GM21576 (cell line): ENCODE results near the gene TCEA2.

Experiments
- ATAC-seq: cut with Tn5 transposase; IDR thresholded peaks from one replicate; pipeline ENCODE4 v1.9.1; 2021; ENCODE audit warnings: mild to moderate bottlenecking, moderate library complexity; ENCODE audit not compliant: unreplicated experiment

TCEA2 gene

DNA sequence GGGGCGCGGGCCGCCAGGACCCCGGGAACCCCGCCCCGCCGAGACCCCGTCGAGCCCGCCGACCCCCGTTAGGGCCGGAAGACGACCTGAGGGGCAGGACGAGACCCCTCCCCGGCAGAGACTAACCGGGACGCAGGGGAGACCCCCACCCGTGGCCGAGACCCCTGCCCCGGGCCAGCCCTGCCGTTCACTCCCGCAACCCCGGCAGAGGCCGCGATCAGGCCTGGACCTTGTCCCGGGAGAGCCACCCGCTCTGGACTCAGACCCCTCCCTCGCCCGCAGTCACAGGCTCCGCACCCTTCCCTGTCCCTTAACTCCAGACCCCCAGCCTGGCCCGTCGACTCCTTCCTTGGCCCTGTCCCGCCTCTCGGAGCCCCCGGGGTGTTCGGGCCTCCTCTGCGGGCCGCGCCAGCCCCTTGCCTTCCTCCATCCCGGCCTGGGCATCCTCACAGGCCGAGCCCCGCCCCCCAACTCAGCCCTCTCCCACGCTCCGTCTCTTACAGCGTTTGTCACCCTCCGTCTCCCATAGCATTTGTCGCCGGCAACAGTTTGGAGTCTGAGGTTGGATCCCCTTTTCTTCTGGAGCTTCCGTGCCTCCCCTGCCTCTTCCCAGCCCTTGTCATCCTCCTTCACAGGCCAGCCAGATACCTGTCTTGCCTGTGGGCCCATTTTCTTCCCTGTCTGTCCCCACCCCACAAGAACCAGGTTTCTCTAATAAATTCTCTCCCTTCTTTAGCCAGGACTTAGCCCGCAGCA is 569 bp downstream of the TCEA2 start:
- no peak for ATAC-seq

DNA sequence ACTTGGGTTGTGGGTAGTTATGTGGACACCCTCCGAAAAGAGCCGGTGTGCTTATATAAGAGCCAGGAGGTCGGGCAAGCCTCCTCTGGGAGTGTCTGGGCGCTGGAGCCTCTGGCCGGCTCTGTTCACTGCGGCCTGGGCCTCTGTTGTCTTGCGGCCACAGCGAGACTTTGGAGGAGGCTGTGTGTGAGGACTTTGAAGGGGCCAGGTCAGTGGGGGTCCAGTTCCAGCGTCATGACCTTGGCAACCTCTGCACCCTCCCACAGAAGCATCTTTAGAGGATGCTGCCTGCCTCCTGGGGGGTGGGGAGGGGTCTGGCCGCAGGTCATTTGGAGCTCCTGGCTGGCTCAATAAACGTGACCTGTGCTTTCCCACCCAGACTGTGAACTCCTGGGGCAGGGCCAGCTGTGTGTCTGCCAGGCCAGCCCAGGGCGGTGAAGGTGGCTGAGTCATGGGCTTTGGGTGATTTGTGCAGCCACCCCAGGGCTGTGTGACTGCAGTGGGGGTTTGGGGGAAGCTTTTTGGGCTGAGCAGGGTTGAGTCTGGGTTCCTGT is 1.2 kb downstream of the TCEA2 start:
- no peak for ATAC-seq

DNA sequence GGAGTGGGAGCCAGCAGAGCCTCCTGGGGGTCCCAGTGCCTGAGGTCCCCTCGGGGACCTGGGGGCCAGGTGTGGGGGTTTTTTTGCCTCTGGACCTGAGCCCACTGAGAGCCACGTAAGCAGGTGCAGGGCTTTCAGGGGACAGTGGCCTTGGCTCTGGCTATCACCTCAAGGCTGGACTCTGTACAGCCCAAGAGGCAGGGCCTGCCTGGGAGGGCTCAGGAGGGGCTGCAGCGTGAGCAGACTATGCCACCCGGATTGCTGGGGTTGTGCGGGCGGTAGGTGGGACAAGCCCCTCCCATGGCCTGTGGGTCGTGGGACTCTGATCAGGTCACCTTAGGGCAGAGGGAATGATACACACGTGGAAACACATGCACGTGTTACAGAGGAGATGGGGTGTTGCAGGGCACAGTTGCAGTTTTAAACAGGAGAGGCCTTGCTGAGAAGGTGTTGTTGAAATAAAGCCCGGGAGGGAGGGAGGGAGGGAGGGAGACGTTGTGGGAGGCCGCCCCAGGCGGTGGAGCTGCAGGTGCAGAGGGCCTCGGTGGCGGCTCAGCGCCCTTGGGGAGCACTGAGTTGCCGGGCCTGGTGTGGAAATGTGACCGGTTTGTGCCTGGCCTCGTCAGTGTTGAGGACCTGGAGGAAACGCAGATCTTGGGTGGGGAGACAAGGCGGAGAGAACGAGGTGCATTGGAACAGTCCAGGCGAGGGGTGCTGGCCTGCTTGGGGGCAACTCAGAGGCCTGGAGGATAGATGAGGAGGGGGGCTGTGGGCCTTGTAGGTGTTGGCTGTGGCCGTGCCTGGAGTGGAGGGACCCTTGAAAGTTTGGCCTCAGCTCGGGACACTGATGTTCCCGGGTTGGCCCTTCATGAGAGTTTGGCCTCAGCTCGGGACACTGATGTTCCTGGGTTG is 2.3 kb downstream of the TCEA2 start:
- ATAC-seq, result no peak

DNA sequence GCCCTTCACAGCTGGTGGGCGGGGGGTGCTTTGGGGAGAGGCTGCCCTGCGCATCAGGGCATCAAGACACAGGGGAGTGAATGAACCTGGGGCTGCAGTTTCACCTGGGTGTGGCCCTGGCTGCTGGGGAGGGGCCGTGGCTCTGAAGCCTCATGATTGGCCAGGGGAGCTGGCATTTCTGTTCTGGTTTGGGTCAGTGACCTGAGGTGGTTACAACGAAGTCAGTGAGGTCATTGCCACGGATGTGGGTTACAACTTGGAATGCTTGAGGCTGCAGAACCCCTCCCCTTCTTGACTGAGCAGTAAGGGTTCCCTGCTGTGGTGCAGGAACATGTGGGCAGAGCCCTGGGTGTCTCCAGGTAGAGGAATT is 3.0 kb downstream of the TCEA2 start:
- peak; percentile 54 for ATAC-seq

DNA sequence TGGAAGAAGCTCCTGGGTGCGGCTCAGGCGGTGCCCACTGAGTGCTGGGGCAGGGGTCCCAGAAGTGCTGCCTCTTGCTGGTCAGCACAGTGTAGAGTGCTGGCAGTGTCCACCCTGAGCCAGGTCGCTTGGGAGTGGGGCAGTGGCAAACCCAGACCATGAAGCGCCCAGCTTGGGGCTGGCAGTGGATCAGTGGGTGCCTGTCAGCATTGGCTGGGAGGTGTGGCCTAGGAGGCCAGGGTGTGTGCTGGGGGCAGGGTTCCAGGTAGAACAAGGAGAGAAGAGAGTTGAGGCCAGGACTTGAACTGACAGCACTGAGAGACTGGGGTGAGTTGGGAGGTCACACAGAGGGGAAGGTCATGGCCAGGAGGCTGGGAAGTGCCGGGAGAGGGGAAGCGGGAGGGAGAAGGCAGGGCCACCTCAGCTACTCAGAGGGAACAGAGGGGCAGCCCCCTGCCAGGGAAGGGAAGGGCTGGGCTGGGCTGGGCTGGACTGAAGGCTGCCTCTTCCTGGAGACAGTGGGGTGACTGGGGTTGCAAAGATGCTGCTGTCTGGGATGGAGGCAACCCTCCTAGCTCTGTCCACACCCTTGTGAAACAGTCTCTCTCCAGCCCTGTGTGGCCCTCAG is 4.1 kb downstream of the TCEA2 start:
- no peak for ATAC-seq

DNA sequence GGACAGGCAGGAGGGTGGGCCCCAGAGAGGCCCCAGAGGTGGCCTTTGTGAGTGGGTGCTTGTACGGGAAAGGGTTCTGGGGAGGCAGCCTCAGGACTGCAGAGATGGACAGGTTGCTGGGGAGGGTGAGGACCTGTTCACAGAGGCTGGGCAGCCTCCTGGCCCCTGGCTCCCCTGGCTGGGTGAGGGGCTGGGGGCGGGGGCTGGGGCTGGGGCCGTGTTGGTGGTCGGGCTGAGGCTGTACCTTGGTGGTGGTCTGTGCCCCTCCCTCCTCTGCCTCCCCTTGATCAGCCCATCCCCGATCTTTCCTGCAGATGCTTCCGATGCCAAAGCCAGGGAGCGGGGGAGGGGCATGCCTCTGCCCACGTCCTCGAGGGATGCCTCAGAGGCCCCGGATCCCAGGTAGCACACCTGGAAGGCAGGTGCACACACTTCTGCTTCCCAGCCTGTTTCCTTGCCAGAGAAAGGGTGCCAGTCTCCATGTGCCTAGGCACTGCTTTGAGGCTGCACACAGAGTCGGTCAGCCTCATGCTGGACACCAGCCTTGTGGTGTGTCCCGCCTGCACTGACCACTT is 4.8 kb downstream of the TCEA2 start:
- ATAC-seq, result no peak

DNA sequence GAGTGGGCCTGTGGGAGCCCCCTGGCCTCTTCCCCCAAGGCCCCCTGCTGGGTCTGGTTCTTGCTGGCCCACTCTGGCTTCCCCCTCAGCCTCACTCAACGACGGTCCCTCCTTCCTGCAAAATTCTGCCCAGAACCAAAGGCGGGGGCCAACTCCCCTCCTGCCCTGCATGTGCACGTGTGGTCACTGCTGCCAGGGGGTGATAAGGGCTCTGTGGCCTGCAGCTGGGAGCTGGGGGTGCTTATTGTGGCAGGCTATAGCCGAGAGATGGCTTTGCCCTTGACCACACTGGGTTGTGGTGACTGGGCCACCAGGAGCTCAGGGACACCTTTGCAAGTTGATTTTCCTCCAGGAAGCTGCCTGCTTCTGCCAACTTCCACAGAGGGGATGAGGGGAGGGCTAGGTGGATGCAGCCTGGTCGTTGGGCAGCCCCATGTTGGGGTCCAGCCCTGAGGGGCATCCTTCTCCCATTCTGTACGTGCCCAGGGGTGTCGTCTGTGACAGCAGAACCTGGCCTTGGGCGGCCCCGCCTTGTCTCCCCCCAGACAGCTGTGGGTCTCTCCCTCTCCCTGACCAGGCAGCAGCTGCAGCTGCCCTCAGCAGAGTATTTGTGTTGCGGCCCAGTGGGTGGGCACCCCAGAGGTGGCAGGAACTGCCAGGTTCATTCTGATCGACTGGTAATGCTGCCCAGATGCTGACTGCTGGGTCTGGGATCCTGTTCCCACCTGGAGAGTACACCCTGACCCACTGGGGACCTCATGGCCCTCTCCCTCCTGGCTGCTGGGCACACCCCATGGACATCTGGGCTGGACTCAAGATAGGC is 5.6 kb downstream of the TCEA2 start:
- no peak for ATAC-seq

DNA sequence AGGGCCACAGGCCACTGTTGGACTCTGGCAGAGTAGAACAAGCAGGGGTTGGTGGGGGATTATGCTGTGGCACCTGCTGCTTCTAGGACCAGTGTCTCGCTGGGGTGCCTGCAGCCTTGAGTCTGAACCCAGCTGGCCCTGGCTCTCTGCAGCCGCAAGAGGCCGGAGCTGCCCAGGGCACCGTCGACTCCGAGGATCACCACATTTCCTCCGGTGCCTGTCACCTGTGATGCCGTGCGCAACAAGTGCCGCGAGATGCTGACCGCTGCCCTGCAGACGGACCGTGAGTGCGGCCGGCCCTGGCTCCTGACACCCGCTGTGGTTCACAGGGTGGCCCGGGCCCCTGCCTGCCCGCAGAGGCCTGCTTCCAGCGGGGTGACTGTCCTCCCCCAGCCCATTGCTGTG is 6.2 kb downstream of the TCEA2 start:
- ATAC-seq, result no peak

DNA sequence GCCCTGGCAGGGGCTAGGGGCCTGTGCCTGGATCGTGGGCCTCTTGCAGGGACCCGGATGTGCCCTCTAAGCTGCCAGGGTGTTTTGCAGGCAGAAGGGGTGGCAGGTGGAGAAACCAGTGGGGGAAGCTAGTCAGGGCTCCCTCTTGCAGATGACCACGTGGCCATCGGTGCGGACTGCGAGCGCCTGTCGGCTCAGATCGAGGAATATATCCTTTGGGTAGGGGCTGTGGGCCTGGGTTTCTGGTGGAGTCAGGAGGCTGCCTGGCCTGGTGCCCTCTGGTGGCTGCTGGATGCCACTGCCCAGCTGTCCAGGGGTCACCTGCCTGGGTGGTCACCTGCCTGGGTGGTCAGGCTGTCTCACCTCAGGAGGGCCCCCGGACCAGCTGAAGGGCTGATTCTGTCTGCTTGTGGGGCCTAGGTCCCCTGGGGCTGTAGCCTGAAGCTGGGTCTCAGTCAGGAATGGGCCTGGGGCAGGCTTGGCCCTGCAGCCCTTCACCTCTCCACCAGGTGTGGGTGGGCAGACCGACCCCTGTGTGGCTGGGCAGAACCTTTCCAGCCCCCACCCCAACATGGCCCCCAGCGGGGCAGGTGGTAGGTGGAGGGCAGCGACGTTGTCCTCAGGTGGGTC is 6.7 kb downstream of the TCEA2 start:
- no peak for ATAC-seq

DNA sequence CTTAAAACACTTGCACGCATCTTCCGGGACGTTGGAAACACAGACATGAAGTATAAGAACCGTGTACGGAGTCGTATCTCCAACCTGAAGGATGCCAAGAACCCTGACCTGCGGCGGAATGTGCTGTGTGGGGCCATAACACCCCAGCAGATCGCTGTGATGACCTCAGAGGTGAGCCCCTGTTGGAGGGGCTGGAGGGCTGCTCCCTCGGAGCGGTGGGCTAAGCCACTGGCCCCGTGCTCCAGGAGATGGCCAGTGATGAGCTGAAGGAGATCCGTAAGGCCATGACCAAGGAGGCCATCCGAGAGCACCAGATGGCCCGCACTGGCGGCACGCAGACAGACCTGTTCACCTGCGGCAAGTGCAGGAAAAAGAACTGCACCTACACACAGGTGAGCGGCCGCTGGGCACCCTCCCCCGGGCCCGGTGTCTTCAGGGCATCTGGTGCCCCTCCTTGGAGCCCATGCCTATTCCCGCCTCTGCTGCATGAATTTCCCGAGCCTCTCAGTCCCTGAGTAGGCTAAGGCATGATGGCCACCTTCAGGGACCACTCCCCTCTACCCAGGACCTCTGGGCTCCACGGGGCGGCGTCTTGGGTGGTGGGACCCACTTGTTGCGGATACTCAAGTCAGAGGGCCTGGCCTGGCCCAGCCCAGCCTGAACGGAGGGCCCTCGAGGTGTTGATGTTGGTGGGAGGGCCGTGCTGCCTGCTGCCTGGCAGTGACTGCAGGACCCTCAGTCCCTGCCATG is 7.4 kb downstream of the TCEA2 start:
- no peak for ATAC-seq

DNA sequence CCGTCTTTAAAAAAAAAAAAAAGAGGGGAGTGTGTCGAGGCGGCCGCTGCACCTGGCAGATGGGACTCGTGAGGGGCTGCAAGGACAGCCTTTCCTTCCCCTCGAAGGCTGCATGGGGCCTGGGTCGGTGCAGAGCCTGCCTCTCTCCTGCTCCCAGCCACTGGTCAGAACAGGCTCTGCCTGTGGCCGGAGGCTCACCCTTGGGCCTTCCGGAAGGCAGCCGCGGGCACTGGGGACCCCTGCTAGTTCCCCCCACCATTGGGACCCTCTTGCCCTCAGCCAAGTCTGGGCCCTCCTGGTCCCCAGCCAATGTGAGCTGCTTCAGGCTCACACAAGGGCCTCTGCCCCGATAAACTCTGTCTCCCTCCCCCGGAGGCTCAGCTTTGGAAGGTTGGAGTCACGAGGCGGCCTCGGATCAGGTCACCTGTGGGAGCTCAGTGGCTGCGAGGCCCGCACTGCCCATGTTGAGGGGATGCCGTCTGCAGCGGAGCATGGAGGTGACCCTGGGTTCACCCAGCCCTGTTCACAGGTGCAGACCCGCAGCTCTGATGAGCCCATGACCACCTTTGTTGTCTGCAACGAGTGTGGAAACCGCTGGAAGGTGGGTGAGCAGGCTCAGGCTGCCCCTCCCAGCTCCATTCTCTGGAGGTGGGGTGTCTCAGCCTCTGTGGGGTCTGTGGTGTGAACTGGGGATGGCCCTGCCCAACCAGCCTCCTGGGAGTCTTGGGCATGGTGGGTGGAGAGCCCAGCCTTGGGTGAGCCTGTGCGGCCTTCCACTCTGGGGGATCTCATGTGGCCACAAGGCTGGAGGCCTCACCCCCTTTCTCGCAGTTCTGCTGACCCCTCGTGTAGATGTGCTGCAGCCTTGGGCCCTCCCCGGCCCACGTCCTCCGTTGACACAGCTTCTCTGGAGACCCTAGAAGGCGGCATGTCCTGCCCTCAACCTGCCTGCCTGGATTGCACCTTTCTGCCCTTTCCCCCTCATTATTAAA is 8.6 kb downstream of the TCEA2 start:
- no peak for ATAC-seq

DNA sequence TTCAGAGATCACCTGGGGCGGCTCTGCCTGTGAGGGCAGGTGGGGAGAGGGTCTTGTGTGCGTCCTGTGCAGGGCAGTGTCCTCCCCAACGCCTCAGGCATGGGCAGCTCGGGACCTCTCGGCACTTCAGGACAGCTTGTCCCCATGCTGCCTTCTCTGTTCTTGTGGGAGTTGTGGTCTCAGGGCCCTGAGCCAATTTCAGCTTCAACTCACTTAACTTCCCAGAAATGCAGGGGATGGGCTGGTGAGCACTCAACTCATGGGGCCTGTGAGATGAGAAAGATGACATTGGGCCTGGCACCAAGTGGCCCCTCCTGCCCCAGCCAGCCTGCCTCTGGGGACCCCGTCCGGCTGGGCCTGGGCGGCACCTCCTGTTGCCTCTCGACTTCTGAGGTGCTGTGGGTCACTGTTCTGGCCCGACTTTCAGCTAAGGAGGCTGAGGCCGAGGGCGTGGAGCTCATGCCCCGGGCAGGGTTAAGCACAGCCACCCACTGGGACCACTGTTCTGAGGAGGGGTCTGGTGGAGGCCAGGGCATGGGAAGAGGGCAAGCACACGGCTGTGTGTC is 9.6 kb downstream of the TCEA2 start:
- ATAC-seq, result no peak

DNA sequence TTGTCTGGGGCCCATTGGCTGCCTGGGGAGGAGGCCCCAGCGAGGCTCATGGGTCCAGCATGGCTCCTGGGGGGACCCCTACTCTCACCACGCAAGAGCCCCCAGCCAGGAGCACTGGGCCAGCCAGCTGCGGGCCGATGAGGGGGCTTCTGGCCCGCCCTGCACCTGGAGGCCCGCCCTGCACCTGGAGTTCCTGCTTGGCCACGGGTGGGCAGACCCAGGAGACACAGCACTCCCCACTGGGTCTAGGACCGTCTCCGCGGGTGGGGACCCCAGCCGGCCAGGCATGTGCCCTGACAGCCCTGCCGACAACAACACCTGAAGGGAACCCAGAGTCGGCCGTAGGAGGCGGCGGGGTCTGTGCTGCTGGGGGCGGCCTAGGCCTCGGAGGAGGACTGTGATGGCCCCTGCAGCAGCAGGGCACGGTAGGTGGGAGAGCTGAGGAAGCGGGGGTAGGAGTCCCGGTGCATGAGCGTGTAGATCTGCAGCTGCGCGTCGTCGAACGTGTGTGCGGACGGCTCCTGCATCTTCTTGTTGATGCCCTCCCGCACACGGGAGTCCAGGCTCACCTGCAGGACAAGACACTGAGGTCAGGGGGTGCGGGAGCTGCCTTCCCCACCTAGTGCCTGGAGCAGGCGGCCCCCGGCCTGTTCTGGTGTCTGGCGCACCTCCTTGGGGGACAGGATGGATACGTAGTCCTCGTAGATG is 10.6 kb downstream of the TCEA2 start:
- ATAC-seq, result no peak

DNA sequence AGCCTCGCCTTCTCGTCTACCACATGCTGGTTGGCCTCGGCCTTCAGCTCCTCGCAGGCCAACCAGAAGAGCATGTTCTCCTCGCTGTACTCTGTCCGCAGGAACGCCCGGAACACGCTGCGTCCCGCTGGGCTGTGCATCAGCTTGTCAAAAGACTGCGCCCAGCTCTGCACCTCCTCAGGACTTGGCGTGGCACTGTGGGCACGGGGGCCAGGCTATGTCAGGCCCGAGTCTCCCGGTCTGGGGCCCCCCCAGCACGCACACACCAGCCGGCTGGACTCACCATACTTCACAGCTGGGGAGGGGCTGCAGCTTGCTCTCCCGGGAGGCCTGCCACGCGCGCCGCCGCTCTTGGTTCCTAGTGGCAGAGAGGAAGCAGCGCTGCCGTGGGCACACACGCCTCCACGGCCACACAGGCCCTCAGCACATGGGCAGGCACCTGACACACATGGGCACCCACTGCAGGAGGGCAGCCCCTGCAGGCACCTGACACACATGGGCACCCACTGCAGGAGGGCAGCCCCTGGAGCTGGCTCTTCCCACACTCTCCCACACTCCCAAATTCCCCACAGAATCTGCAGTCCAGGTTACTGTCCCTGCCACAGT is 11.3 kb downstream of the TCEA2 start:
- no peak for ATAC-seq

DNA sequence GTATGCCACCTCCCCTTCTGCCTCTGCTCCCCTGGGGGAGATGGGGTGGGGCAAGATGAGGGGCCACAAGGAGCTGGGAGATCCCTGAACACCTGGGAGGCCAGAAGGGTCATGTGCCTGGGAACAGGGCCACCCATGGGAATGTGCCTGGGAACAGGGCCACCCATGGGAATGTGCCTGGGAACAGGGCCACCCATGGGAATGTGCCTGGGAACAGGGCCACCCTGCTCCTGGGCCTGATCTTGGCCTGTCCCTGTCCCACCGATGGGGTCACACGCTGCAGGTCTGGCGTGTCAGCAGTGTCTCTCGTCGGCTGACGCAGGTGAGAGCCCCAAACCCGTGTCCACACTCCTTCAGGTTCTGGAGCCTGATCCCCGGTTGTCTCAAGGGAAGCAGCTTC is 12.0 kb downstream of the TCEA2 start:
- ATAC-seq, result no peak

DNA sequence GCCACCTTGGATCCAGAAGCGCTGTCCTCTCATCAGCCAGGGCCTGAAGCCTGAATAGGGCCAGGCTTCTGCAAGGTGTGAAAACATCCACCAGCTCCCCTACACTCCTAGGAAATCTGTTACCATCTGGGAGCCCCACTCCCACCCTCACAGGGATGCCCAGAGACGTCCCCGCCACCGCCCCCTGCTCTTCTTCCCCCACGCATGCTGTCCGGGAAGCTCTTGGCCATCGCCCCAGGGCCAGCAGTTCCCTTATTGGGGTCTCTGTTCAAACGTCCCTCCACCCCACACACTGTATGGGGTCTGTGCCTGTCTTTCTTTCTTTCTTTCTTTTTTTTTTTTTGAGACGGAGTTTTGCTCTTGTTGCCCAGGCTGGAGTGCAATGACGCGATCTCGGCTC is 12.6 kb downstream of the TCEA2 start:
- no peak for ATAC-seq
